ENCODE data around the gene GALP.

Gene GALP

GRCh38 chr19:56218961-56219360 is 43.2 kb downstream of the GALP start:
- ATAC-seq: no peak
- TF ChIP-seq SNAI2 (CRISPR knock-in tag; IDR thresholded peaks at IDR 0.05) (no peak), ZNF8 (CRISPR knock-in tag; IDR thresholded peaks at IDR 0.05) (no peak)

- ATAC-seq: peak; percentile 51
Measured at GRCh38 chr19:56221442-56221841, 45.6 kb downstream of the GALP start.

- no peak for TF ChIP-seq PPARA (CRISPR knock-in tag; IDR thresholded peaks at IDR 0.05; ENCODE audit: borderline replicate concordance)
- no peak for TF ChIP-seq CSRNP3 (CRISPR knock-in tag; IDR thresholded peaks at IDR 0.05)
- no peak for TF ChIP-seq ISL1 (CRISPR knock-in tag; IDR thresholded peaks at IDR 0.05)
- no peak for TF ChIP-seq SNAI2 (CRISPR knock-in tag; IDR thresholded peaks at IDR 0.05)
- no peak for TF ChIP-seq ZNF565 (CRISPR knock-in tag; conservative IDR thresholded peaks at IDR 0.05; ENCODE audit: low read depth)
- no peak for TF ChIP-seq ZFP30 (CRISPR knock-in tag; IDR thresholded peaks at IDR 0.05)
- TF ChIP-seq CREB5 (CRISPR knock-in tag; IDR thresholded peaks at IDR 0.05; ENCODE audit: low read depth): no peak
- no peak for ATAC-seq
Measured at GRCh38 chr19:56221851-56222250, 46.0 kb downstream of the GALP start.

- TF ChIP-seq GLIS3 (CRISPR knock-in tag; IDR thresholded peaks at IDR 0.05) (no peak), CREB5 (CRISPR knock-in tag; IDR thresholded peaks at IDR 0.05; ENCODE audit: low read depth) (no peak), OSR1 (CRISPR knock-in tag; IDR thresholded peaks at IDR 0.05) (no peak), ARNTL (CRISPR knock-in tag; IDR thresholded peaks at IDR 0.05; ENCODE audit: borderline replicate concordance, low read depth) (no peak), BACH2 (CRISPR knock-in tag; IDR thresholded peaks at IDR 0.05; ENCODE audit: borderline replicate concordance) (no peak), TCF4 (CRISPR knock-in tag; IDR thresholded peaks at IDR 0.05; ENCODE audit: borderline replicate concordance) (no peak), SNAI2 (CRISPR knock-in tag; IDR thresholded peaks at IDR 0.05) (no peak), ISL1 (CRISPR knock-in tag; IDR thresholded peaks at IDR 0.05) (no peak), POU6F1 (CRISPR knock-in tag; IDR thresholded peaks at IDR 0.05; ENCODE audit: borderline replicate concordance, low read depth) (no peak), CSRNP3 (CRISPR knock-in tag; IDR thresholded peaks at IDR 0.05) (no peak), ZC3H10 (CRISPR knock-in tag; IDR thresholded peaks at IDR 0.05) (no peak), ZNF70 (CRISPR knock-in tag; IDR thresholded peaks at IDR 0.05) (no peak), ZFP30 (CRISPR knock-in tag; IDR thresholded peaks at IDR 0.05) (no peak)
- no peak for ATAC-seq
Measured at GRCh38 chr19:56222901-56223300, 47.1 kb downstream of the GALP start.

GRCh38 chr19:56223481-56223880 is 47.7 kb downstream of the GALP start:
- ATAC-seq: no peak
- TF ChIP-seq TSHZ2 (CRISPR knock-in tag; IDR thresholded peaks at IDR 0.05): no peak
